HG03439 (cell line): ENCODE data around the gene PTEN.
A peak's percentile ranks its signal among the peaks of the same experiment; 100 is the strongest.
"Not testable (repeated sequence)": the region's sequence is repeated elsewhere in the genome, so short reads cannot be mapped to it uniquely, and the experiment has no call there.

ENCODE experiments used
- ATAC-seq: cut with Tn5 transposase; IDR thresholded peaks from one replicate; pipeline ENCODE4 v1.9.1; 2021; ENCODE audit warnings: mild to moderate bottlenecking, moderate library complexity; ENCODE audit not compliant: unreplicated experiment

The PTEN gene

GRCh38 chr10:87844837-87845623, 18.4 kb upstream of the PTEN start:
- ATAC-seq: no peak

- no peak for ATAC-seq
Measured at GRCh38 chr10:87845624-87845998, 17.8 kb upstream of the PTEN start.

- ATAC-seq: no peak
Measured at GRCh38 chr10:87846023-87846422, 17.4 kb upstream of the PTEN start.

GRCh38 chr10:87846711-87847110, 16.7 kb upstream of the PTEN start:
- not testable (repeated sequence) for ATAC-seq

- ATAC-seq: no peak
Measured at GRCh38 chr10:87847550-87847949, 15.9 kb upstream of the PTEN start.

DNA sequence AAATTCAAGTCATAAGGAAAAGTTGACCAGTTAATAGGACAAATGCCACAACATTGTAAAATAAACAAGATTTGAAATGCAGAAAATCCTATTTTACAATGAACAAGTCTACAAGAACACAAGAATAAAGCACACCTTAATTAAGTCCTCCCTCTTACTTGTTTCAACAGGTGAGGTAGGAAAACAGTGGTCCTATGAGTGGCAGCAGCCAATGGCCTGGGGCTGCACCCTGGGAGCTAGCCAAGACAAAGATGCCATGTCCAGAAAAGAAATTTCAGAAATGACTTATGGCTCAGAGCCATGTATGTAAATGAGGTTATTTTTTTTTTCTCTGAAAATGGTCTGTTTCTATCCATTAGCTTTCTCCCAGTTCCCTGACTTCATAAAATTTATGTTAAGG, 14.4 kb upstream of the PTEN start:
- ATAC-seq: no peak

- ATAC-seq: no peak
Measured at GRCh38 chr10:87850742-87851205, 12.7 kb upstream of the PTEN start.

GRCh38 chr10:87852089-87852488, 11.3 kb upstream of the PTEN start:
- no peak for ATAC-seq

DNA sequence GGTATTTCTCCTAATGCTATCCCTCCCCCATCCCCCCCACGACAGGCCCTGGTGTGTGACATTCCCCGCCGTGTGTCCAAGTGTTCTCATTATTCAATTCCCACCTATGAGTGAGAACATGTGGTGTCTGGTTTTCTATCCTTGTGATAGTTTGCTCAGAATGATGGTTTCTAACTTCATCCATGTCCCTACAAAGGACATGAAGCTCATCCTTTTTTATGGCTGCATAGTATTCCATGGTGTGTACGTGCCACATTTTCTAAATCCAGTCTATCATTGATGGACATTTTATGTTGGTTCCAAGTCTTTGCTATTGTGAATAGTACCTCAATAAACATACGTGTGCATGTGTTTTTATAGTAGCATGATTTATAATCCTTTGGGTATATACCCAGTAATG, 8.2 kb upstream of the PTEN start:
- not testable (repeated sequence) for ATAC-seq

DNA sequence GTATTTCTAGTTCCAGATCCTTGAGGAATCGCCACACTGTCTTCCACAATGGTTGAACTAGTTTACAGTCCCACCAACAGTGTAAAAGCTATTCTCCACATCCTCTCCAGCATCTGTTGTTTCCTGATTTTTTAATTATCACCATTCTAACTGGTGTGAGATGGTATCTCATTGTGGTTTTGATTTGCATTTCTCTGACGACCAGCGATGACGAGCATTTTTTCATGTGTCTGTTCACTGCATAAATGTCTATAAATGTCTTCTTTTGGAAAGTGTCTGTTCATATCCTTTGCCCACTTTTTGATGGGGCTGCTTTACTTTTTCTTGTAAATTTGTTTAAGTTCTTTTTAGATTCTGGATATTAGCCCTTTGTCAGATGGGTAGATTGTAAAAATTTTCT, 7.8 kb upstream of the PTEN start:
- ATAC-seq: not testable (repeated sequence)

- no peak for ATAC-seq
Measured at GRCh38 chr10:87860156-87860795, 3.1 kb upstream of the PTEN start.

- no peak for ATAC-seq
Measured at GRCh38 chr10:87860816-87861403, 2.5 kb upstream of the PTEN start.

- peak; percentile 22 for ATAC-seq
Measured at GRCh38 chr10:87861566-87861952, 1.9 kb upstream of the PTEN start.

DNA sequence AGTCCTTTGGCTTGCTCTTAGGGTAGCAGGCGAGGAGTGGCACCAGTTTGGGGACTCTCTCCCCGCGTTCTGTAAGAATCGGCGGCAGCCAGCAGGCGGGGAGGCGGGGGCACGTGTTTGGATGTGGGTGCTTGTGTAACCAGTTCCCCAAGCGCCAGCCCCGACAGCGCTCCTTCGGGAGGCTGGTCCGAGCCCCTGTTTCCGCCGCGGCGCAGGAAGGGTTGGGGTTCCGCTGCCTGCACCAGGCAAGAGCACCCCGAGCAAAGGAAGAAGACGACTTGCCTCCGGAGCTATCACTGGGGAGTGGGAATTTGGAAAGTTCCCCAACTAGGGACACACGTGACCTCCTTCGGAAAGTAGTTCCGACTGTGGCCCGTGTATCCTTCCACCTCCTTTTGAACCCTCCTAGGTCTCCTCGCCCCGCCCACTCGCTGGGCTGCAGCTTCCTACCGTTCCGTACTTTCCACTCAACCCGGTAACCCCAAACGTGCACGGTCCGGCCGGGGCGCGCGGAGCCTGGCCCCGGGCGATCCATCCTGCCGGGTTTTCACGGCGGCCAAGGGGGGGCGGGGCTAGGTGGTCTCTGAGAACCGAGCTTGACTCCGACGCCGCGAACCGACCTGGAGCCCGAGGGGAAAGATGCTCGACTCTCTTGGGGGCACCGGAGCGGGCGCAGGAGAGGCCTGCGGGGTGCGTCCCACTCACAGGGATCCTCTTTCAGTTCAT, 1.3 kb upstream of the PTEN start:
- peak; percentile 57 for ATAC-seq

DNA sequence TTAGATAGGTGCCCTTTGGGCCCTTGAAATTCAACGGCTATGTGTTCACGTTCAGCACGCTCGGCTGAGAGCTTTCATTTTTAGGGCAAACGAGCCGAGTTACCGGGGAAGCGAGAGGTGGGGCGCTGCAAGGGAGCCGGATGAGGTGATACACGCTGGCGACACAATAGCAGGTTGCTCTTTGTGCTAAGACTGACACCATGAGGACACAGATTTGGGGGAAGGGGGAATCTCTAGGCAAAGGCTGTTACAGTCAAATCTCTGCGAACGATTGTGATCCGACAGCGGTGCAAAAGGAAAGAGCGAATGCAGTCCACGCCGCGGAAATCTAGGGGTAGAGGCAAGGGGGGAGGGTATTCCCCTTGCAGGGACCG, 759 bp upstream of the PTEN start:
- peak; percentile 14 for ATAC-seq

- peak; percentile 1 for ATAC-seq
Measured at GRCh38 chr10:87863951-87864495, 598 bp downstream of the PTEN start.

GRCh38 chr10:87864496-87865059, 1.2 kb downstream of the PTEN start:
- ATAC-seq: no peak

- ATAC-seq: no peak
Measured at GRCh38 chr10:87865241-87865881, 1.9 kb downstream of the PTEN start.

DNA sequence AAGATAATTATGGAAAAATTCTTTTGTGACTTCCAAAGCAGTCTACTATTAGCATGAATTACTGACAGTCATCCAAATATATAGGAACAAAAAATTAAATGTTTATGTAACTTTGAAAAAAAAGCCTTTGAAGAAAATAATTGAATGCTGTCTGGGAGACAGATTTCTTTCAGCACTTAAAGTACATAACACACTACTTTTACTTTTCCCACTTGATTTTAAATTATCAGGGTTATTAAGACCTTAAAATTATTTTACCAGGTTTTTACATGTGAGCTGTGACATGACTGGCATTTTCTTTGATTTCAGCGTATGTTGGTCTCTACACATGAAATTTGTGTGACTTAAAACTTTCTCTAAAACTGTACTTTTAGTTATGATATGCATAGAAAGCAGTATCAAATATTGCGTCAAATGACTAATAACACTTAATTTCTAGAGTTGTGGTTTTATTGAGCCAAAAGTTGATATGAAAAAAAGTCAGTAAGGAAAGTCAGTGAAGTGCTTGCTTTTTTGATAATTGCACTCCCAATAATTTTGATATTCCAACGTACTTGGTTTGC, 3.1 kb downstream of the PTEN start:
- no peak for ATAC-seq

DNA sequence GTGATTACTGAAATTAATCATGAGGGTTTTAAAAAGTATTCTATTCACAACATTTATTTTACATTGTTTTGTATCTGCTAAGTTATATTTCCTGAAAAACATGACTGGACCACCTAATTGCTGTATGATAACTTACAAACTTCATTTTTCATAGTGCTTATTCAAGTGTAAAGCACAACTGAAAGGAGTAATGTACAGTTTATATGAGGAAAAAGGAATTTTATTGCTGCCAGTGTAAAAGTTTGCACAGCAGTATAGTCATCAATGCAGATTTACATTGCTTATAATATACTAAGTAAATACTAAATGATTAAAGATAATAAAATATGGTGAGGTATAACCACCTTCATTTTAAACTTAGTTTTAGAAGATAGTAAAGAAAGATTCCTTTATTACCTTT, 4.0 kb downstream of the PTEN start:
- ATAC-seq: no peak
